Right ventricle myocardium inferior (tissue), 1 donor: ENCODE results near the gene PRKAR2B. TPM values are rescaled to one million over a fixed set of nuclear protein-coding genes. Genes with fewer than 3 reads are reported as not detected.
A peak's percentile ranks its signal among the peaks of the same experiment; 100 is the strongest.
"Not testable (repeated sequence)": the region's sequence is repeated elsewhere in the genome, so short reads cannot be mapped to it uniquely, and the experiment has no call there.

Experiments used
- ATAC-seq: fragments of 200-7000 bp; cut with Tn5 transposase; one replicate; pipeline ENCODE4 v1.9.1; 2020; ENCODE audit warnings: mild to moderate bottlenecking, moderate library complexity
- DNase-seq: peaks from one replicate; pipeline ENCODE4 v3.0.0; 2021; ENCODE audit errors: missing footprints
- intact Hi-C: fragments of 100-400 bp; cut with DNase I; formaldehyde crosslinking; loops from one replicate; pipeline ENCODE4 v1.11.0; 2022
- total RNA-seq: library from RNA; stranded (reverse); fragmentation: NEBNext Ultra II Directional; extraction: Animal tissue kit (Norgen Biotek cat#: 25700); gene quantifications from one replicate; pipeline ENCODE4 v1.2.1, GENCODE V29; 2021
- donor health status: DM: no; HTN: yes; CAD: no; lungs with severe emphysema.

PRKAR2B gene
- total RNA-seq, 1 donor from 2014 or later: 23.2 TPM

- ATAC-seq (no peak), DNase-seq (no peak)
- intact Hi-C loops: no loop called here
Measured at GRCh38 chr7:107138696-107139420, 94.4 kb downstream of the PRKAR2B start.

DNA sequence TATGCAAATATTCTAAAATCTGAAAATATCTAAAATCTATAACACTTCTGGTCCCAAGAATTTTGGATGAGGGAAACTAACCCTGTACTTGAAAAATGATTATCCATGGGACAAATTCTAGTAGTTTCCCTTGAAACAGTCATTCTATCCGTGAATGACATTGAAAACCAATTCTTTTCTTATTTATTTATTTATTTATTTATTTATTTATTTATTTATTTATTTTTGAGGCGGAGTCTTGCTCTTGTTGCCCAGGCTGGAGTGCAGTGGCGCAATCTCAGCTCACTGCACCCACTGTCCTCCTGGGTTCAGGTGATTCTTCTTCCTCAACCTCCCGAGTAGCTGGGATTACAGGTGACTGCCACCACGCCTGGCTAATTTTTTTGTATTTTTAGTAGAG lies 99.4 kb downstream of the PRKAR2B start:
- intact Hi-C loops, ATAC-seq, DNase-seq: not testable (repeated sequence)

DNA sequence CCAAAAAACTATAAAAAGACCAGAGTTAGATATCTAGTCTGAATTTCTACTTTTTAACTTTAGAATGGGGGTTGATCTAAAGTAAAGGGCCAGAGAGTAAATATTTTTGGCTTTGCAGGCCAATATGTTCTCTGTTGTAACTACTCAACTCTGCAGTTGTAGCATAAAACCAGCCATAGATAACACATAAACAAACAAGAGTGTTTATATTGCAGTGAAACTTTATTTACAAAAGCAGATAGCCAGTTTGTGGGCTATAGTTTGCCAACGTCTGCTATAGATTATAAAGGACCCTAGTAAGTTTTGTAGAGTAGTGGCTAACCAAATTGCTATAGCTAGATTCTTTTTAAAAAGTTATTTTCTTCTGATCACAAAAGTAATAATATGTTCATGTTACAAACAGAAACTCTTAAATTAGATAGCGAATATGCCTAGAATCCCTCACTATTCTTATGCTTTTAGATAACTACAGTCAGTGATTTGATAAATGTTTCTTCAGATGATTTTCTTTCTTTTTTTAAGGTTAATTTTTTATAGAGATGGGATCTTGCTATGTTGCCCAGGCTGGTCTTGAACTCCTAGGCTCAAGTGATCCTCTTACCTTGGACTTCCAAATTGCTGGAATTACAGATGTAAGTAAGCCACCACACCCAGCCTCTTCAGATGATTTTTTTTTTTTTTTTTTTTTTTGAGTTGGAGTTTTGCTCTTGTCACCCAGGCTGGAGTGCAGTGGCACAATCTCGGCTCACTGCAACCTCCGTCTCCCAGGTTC lies 100.7 kb downstream of the PRKAR2B start:
- intact Hi-C loops: no loop called here
- DNase-seq (no peak), ATAC-seq (no peak)

DNA sequence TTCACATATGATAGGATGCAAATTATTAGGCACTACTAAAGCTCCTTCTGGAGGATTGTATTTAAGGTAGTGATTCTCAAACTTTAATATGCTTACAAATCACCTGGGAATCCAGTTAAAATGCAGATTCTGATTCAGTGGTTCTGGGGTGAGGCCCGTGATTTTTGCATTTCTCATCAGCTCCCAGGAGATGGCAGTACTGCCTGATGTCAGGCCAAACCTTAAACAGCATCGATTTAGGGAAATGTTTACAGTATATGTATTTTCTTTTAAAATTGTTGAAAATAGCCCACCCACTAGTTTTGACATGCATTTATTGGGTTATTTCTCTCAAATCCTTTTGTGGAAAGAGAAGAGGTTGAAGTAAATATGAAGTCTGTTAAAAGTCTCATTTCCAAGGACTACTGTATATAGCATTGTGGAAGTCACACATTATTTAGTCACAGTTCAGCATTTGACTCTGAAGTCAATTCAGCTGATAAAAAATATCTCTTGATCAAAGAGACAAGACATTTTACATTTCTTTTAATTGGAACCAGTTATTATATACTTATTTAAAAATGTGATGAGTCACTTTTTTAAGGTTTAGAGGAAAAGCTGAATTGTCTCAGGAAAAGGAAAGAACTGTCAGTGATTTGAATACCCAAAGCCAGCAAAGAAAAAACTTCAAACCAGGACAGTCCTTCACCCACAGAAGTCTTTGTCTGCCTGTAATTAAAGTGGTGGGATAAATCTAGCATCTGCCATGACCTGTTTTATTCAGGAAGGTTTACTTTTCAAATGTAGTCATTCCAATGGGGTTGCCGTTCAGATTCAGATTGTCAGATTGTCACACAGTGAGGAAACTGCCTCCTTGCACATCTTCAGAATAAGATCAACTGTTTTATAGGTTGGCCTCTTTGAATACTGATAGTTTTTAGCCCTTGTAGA lies 103.2 kb downstream of the PRKAR2B start:
- ATAC-seq (peak; percentile 72), DNase-seq (no peak)
- intact Hi-C loops: no loop called here

- intact Hi-C loops: no loop called here
- no peak for DNase-seq
- ATAC-seq: no peak
Measured at GRCh38 chr7:107148721-107149120, 104.2 kb downstream of the PRKAR2B start.

DNA sequence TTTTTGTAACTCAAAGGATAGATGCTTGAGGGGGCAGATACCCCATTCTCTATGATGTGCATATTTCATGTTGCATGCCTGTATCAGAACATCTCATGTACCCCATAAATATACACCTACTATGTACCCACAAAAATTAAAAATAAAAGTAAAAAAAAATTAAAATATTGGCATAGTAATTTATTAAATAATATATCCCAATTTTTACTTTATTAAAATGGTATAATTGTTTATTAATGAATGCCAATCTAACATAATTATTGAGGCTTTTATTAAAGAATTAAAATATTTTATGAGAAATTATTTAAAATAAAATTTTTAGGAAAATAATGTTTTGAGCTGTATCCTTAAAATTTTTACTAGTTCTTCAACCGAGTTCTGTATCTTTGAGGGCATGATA lies 105.4 kb downstream of the PRKAR2B start:
- DNase-seq: no peak
- no peak for ATAC-seq
- intact Hi-C loops: loop anchor here (1.0 kb wide), 1 partner anchor 203 kb away; no protein-coding TSS in a partner anchor

GRCh38 chr7:107150375-107151073 lies 106.0 kb downstream of the PRKAR2B start:
- peak; percentile 69 for ATAC-seq
- intact Hi-C loops: loop anchor here (1.0 kb wide), 1 partner anchor 203 kb away; no protein-coding TSS in a partner anchor
- peak; percentile 74 for DNase-seq

DNA sequence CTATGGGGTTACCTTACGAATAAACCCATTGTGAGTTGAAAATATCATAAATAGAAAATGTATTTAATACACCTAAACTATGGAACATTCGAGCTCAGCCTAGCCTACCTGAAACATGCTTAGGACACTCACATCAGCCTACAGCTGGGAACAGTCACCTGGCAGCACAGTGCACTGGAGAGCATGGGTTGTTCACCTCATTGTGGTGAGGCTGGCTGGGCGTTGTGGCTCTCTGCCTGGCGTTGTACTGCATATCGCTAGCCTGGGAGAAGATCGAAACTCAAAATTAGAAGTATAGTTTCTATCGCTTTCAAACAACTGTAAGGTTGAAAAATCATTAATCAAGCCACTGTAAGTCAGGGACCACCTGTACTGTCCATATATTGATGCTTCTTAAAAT lies 107.0 kb downstream of the PRKAR2B start:
- ATAC-seq (no peak), DNase-seq (no peak)
- intact Hi-C loops: no loop called here

DNA sequence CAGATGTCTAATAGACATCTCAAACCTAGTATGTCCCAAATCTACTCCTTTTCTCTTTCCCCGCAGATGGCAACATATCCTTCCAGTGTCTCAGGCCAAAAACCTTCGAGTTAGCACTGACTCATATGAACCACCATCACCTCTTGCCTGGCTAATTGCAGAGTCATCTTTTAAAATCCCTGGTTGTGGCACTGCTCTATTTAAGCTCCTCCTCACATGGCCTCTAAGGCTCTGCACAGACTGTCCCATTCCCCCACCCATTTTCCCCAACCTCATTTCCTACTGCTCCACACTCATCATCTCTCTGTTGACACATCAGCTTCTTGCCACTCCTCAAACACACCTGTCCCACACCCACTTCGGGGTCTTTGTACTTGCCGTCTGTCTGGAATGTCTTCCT lies 107.5 kb downstream of the PRKAR2B start:
- intact Hi-C loops: no loop called here
- ATAC-seq: no peak
- DNase-seq: no peak

GRCh38 chr7:107154826-107155225 lies 110.3 kb downstream of the PRKAR2B start:
- ATAC-seq: no peak
- DNase-seq: no peak
- intact Hi-C loops: no loop called here

DNA sequence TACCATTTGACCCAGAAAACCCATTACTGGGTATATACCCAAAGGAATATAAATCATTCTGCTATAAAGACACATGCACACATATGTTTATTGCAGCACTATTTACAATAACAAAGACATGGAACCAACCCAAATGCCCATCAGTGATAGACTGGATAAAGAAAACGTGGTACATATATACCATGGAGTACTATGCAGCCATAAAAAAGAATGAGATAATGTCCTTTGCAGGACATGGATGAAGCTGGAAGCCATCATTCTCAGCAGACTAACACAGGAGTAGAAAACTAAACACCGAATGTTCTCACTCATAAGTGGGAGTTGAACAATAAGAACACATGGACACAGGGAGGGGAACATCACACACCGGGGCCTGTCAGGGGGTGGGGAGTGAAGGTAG lies 111.2 kb downstream of the PRKAR2B start:
- intact Hi-C loops, DNase-seq: not testable (repeated sequence)

GRCh38 chr7:107157091-107157490 lies 112.6 kb downstream of the PRKAR2B start:
- no peak for ATAC-seq
- intact Hi-C loops: no loop called here
- no peak for DNase-seq

More for the DNA sequence above, 111.2 kb downstream of the PRKAR2B start:
- not testable (repeated sequence) for ATAC-seq

DNA sequence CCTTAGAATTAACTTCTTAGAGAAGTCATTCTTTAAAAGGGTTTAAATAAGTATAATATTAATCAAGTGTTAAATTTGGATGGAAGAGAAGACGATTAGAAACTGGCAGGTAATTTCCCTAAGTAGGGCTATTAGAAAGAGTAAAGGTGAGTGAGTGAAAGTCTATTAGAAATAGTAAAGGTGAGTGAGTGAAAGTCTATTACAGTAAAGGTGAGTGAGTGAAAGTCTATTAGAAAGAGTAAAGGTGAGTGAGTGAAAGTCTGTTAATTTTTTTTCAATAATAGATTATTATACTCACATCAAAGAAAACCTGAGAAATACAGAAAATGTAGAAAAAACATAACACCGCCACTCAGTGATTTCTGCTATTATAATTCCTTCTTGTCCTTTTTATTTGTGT lies 113.5 kb downstream of the PRKAR2B start:
- no peak for ATAC-seq
- intact Hi-C loops: no loop called here
- no peak for DNase-seq

DNA sequence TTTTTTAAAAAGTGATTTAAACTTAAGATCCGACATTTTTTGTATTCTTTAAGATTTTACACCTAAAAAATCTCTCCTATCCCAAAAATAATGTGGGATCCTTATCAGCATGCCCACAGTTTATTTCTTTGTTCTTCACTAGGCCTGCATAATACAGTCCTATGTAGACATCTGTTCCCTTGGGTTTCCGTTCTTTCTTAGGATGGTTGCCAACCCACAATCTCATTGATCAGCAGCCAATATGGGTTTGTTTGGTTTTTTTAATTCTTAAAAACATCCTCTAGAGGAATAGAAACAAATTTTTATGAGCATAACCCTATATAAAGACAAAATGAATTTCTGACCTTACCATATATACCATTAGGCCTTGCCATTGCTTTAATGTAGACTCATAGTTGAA lies 115.9 kb downstream of the PRKAR2B start:
- DNase-seq (no peak), ATAC-seq (no peak)
- intact Hi-C loops: no loop called here

GRCh38 chr7:107161415-107161814 lies 116.9 kb downstream of the PRKAR2B start:
- ATAC-seq: no peak
- intact Hi-C loops: no loop called here
- no peak for DNase-seq

DNA sequence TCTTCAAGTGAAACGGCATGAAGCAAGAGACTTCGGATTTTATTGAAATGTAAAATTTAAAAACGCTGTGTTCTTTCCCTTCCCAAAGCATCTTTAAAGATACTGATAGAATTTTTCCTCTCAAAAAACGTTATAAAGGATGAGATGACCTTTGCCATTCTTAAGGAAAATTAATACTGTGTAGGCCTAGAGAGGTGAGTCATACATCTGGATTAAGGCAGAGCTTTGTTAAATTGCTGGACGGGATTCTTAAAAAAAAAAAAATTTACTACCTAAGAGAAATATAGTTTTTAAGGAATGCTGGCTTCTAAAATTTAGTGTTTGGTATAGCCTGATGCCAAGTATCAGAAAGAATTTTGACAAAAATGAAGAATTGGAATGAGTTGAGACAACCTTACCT lies 118.0 kb downstream of the PRKAR2B start:
- intact Hi-C loops: no loop called here
- DNase-seq (no peak), ATAC-seq (no peak)

DNA sequence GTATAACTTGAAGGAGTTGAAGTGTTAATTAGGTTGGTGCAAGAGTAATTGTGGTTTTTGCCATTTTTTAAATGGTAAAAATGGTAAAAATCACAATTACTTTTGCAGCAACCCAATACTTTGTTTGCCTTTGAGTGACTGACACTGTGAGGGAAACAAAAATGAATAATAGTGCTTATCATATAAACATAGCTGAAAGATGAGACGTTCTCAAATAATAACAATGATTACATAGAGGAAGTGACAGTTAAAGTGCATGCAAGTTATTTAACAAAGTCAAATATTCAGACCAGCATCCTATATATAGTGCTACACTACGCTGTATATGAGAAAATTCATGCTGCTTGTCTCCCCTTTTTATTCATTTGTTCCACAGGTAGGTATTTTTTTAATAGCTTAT lies 119.6 kb downstream of the PRKAR2B start:
- ATAC-seq (no peak), DNase-seq (no peak)
- intact Hi-C loops: no loop called here

GRCh38 chr7:107165341-107165740 lies 120.8 kb downstream of the PRKAR2B start:
- no peak for DNase-seq
- no peak for ATAC-seq
- intact Hi-C loops: loop anchor here (5.0 kb wide), 2 partner anchors 503 to 1093 kb away; partner anchors contain the start of gene CCDC71L
